Measurements from ENCODE around the gene MCC. TPM values are rescaled to one million over a fixed set of nuclear protein-coding genes. Genes with fewer than 3 reads are reported as not detected.

The MCC gene
- total RNA-seq, 2 experiments from 2014 or later = 0.62 to 0.81 TPM

DNA sequence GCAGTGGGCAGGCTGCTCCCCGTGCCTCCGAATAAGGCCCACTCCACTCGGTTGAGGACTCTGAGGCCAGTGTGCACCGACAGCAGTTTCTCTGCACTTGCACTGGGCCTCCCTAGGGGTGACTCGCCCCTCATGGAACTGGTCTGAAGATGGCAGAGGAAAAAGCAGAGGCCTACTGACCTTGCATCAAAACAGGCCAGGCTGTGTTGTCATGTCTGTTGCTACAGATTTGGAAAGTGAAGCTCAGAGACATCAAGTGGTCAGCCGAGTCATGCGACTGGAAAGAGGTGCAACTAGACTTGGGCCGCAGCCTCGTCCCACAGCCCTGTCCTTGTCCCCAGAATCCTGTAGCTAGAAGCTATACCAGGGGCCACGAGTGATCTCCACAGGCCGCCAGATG is 433.4 kb downstream of the MCC start:
- H3K27ac Mint-ChIP-seq = no peak overlapping the region
- no peak for DNase-seq
- H3K4me3 Mint-ChIP-seq = no peak overlapping the region
- intact Hi-C loops (cut with micrococcal nuclease) = no loop called here
- CTCF ChIA-PET = no interaction called here
- no peaks in the 10 kb centered on the region for H3K27me3 Mint-ChIP-seq (ENCODE audit: low read depth)
- no peaks in the 10 kb centered on the region for H3K36me3 Mint-ChIP-seq (ENCODE audit: low read depth)
- peaks cover 13% of the 10 kb centered on the region for H3K4me1 Mint-ChIP-seq (ENCODE audit: low read depth)
- no peaks in the 10 kb centered on the region for H3K9me3 Mint-ChIP-seq

- Mint-ChIP-seq H3K4me1 (ENCODE audit: low read depth) (peaks cover 4% of the 10 kb centered on the region), H3K27me3 (ENCODE audit: low read depth) (no peaks in the 10 kb centered on the region), H3K36me3 (ENCODE audit: low read depth) (no peaks in the 10 kb centered on the region), H3K27ac (no peak overlapping the region), H3K9me3 (no peaks in the 10 kb centered on the region), H3K4me3 (no peak overlapping the region)
- intact Hi-C loops (cut with micrococcal nuclease) = no loop called here
- CTCF ChIA-PET = interaction anchor here (0.6 to 0.9 kb wide), 2 partner anchors 11 to 161 kb away, joined by 3 read pairs; no protein-coding TSS in a partner anchor
- no peak for DNase-seq
Measured at GRCh38 chr5:113053511-113053995, 434.7 kb downstream of the MCC start.

DNA sequence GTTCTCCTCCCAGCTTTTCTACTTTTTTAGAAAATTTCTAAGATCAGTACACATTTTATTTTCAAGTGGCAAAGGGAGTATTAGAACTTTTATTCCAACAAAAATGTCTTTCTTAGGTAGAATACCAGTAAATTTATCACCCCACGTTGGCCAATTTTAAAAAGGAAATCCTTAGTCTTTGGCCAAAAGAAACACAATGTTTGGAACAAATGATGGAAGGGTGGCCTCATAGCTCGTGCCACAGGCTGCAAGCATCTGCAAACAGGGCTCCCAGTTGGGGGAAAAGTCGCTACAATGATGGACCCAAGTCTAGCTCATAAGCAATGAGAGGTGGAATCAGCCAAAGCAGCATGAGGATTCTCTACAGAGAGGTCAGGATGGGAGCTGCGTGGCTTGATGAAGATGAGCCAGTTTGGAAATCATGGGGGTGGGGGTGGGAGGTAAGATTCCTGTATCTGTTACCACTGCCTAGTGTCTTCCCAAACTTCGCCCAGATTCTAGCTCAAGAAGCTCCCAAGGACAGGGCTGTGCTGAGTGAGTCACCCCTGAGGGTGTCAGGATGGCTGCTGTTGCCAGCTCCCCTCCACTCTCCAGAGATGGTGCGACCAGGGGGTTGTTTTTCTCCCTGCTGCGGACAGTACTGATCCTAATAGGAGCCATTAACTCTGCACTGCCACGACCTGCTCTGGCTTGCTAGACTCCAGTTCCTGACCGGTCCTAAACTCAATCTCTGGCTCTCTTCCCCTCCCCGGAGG is 436.0 kb downstream of the MCC start:
- Mint-ChIP-seq H3K27ac (no peak overlapping the region), H3K36me3 (ENCODE audit: low read depth) (no peaks in the 10 kb centered on the region), H3K9me3 (no peaks in the 10 kb centered on the region), H3K4me1 (ENCODE audit: low read depth) (peaks cover 4% of the 10 kb centered on the region), H3K4me3 (no peak overlapping the region), H3K27me3 (ENCODE audit: low read depth) (no peaks in the 10 kb centered on the region)
- CTCF ChIA-PET = interaction anchor here (0.6 to 1.1 kb wide), 2 partner anchors 20 to 278 kb away, joined by 3 to 5 read pairs; no protein-coding TSS in a partner anchor
- intact Hi-C loops (cut with micrococcal nuclease) = no loop called here
- DNase-seq = no peak

- intact Hi-C loops (cut with micrococcal nuclease) = no loop called here
- peaks cover 4% of the 10 kb centered on the region for H3K4me1 Mint-ChIP-seq (ENCODE audit: low read depth)
- no peaks in the 10 kb centered on the region for H3K27me3 Mint-ChIP-seq (ENCODE audit: low read depth)
- no peak overlapping the region for H3K27ac Mint-ChIP-seq
- no peak overlapping the region for H3K4me3 Mint-ChIP-seq
- no peaks in the 10 kb centered on the region for H3K36me3 Mint-ChIP-seq (ENCODE audit: low read depth)
- CTCF ChIA-PET = no interaction called here
- peak; percentile 38 for DNase-seq
- H3K9me3 Mint-ChIP-seq = no peaks in the 10 kb centered on the region
Measured at GRCh38 chr5:113050721-113051382, 437.4 kb downstream of the MCC start.

- H3K27ac Mint-ChIP-seq = no peak overlapping the region
- no peak for DNase-seq
- no peak overlapping the region for H3K4me3 Mint-ChIP-seq
- H3K4me1 Mint-ChIP-seq (ENCODE audit: low read depth) = peaks cover 4% of the 10 kb centered on the region
- CTCF ChIA-PET = no interaction called here
- no peaks in the 10 kb centered on the region for H3K36me3 Mint-ChIP-seq (ENCODE audit: low read depth)
- intact Hi-C loops (cut with micrococcal nuclease) = no loop called here
- H3K9me3 Mint-ChIP-seq = no peaks in the 10 kb centered on the region
- H3K27me3 Mint-ChIP-seq (ENCODE audit: low read depth) = no peaks in the 10 kb centered on the region
Measured at GRCh38 chr5:113048931-113049330, 439.3 kb downstream of the MCC start.

- no peak for DNase-seq
- no peak overlapping the region for H3K4me3 Mint-ChIP-seq
- peaks cover 4% of the 10 kb centered on the region for H3K4me1 Mint-ChIP-seq (ENCODE audit: low read depth)
- intact Hi-C loops (cut with micrococcal nuclease) = no loop called here
- H3K9me3 Mint-ChIP-seq = no peaks in the 10 kb centered on the region
- CTCF ChIA-PET = interaction anchor here (1.1 kb wide), 1 partner anchor 282 kb away, joined by 3 read pairs; no protein-coding TSS in a partner anchor
- no peaks in the 10 kb centered on the region for H3K27me3 Mint-ChIP-seq (ENCODE audit: low read depth)
- no peak overlapping the region for H3K27ac Mint-ChIP-seq
- no peaks in the 10 kb centered on the region for H3K36me3 Mint-ChIP-seq (ENCODE audit: low read depth)
Measured at GRCh38 chr5:113047733-113048652, 440.3 kb downstream of the MCC start.

DNA sequence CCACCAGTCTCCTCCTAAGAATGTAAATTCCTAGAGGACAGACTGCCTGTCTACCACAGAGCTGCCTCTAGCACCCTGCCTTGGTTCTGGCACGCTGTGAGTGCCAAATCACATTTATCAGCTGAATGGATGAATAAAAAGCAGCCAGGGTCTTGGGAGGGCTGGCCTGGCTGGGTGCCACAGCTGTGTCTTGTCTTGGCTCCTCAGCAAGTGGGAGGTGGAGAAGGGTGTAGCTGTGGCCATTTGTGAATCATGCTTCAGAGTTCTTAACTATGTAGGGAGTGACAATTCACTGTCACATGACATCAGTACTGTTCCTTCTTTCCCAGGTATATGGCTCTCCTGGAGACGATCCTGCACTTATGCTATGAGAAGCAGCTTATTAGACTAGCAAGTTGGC is 441.0 kb downstream of the MCC start:
- CTCF ChIA-PET = interaction anchor here (1.1 kb wide), 1 partner anchor 283 kb away, joined by 3 read pairs; no protein-coding TSS in a partner anchor
- Mint-ChIP-seq H3K9me3 (no peaks in the 10 kb centered on the region), H3K4me3 (no peak overlapping the region), H3K4me1 (ENCODE audit: low read depth) (peaks cover 4% of the 10 kb centered on the region), H3K27me3 (ENCODE audit: low read depth) (no peaks in the 10 kb centered on the region), H3K36me3 (ENCODE audit: low read depth) (no peaks in the 10 kb centered on the region), H3K27ac (no peak overlapping the region)
- no peak for DNase-seq
- intact Hi-C loops (cut with micrococcal nuclease) = no loop called here

DNA sequence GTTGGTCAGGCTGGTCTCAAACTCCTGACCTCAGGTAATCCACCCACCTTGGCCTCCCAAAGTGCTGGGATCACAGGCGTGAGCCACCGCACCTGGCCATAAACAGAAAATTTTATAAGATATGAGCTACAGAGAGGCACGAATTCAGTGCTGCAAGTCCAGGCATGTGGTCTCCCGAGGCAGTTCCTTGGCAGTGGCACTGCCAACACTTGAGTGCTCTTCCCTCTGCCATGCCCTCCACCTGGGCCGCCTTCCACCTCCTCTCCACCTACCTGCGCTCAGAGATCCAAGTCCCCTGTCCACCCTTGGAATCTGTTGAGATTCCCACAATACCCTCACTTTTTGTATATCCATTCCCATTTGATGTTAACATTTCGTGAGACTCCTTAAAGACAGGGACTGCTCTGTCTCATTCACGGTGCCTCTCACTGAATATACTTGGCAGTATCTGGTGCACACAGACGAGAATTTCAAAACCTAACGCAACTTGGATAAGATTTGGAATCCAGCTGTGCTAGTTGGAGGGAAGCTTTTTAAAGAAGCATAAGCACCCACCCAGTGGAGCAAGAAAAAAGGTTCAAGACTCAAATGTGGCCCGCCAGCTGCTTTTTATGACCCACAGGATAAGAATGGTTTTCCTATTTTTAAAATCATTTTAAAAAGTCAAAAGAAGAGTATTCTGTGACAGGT is 443.3 kb downstream of the MCC start:
- Mint-ChIP-seq H3K36me3 (ENCODE audit: low read depth) (no peaks in the 10 kb centered on the region), H3K4me3 (no peak overlapping the region), H3K9me3 (no peaks in the 10 kb centered on the region), H3K27ac (no peak overlapping the region), H3K27me3 (ENCODE audit: low read depth) (no peaks in the 10 kb centered on the region), H3K4me1 (ENCODE audit: low read depth) (no peaks in the 10 kb centered on the region)
- intact Hi-C loops (cut with micrococcal nuclease) = loop anchor here (5.0 kb wide), 1 partner anchor 467 kb away; the partner anchor contains the start of gene YTHDC2
- DNase-seq = no peak
- CTCF ChIA-PET = interaction anchor here (0.7 to 4.0 kb wide), 2 partner anchors 23 to 285 kb away, joined by 3 to 14 read pairs; no protein-coding TSS in a partner anchor

DNA sequence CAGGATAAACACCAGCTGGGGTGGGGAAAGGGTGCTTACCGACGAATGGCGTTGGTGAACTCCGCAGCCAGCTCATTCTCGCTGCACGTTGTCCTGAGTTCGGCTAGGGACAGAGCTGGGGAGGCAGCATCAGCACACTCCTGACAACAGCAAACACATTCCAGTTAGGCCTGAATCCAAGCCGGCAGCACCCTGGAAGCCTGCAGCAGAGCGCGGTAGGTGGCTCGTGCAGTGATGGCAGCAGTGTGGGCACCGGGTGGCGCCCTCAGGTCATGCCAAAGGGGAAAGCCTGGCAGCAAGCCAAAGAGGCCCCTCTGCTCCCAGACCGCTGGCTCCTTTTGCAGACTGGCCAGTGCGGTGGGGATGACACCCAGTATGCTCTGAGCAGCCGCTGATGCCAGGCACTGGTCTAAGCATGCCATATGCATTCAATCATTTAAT is 444.7 kb downstream of the MCC start:
- DNase-seq = peak; percentile 38
- H3K27me3 Mint-ChIP-seq (ENCODE audit: low read depth) = no peaks in the 10 kb centered on the region
- H3K36me3 Mint-ChIP-seq (ENCODE audit: low read depth) = no peaks in the 10 kb centered on the region
- CTCF ChIA-PET = interaction anchor here (0.6 to 4.0 kb wide), 3 partner anchors 48 to 291 kb away, joined by 3 to 14 read pairs (median 3); no protein-coding TSS in a partner anchor
- intact Hi-C loops (cut with micrococcal nuclease) = loop anchor here (1.0 to 5.0 kb wide), 3 partner anchors 287 to 563 kb away; partner anchors contain the start of gene YTHDC2
- H3K4me1 Mint-ChIP-seq (ENCODE audit: low read depth) = no peaks in the 10 kb centered on the region
- no peak overlapping the region for H3K27ac Mint-ChIP-seq
- no peak overlapping the region for H3K4me3 Mint-ChIP-seq
- H3K9me3 Mint-ChIP-seq = no peaks in the 10 kb centered on the region

- Mint-ChIP-seq H3K27ac (no peak overlapping the region), H3K9me3 (no peaks in the 10 kb centered on the region), H3K27me3 (ENCODE audit: low read depth) (no peaks in the 10 kb centered on the region), H3K4me3 (no peak overlapping the region), H3K36me3 (ENCODE audit: low read depth) (no peaks in the 10 kb centered on the region), H3K4me1 (ENCODE audit: low read depth) (no peaks in the 10 kb centered on the region)
- CTCF ChIA-PET = interaction anchor here (0.6 to 4.0 kb wide), 5 partner anchors 47 to 291 kb away, joined by 3 to 14 read pairs (median 3); no protein-coding TSS in a partner anchor
- no peak for DNase-seq
- intact Hi-C loops (cut with micrococcal nuclease) = loop anchor here (1.0 to 5.0 kb wide), 3 partner anchors 288 to 564 kb away; partner anchors contain the start of gene YTHDC2
Measured at GRCh38 chr5:113042491-113043243, 445.6 kb downstream of the MCC start.

All from activated naive CD4-positive, alpha-beta T cell treated with anti-CD3 and anti-CD28 coated beads for 36 hours (primary cell).